Measurements from ENCODE around the gene PTGER1. TPM values are rescaled to one million over a fixed set of nuclear protein-coding genes. Genes with fewer than 3 reads are reported as not detected.
A peak's percentile ranks its signal among the peaks of the same experiment; 100 is the strongest.
"Not testable (repeated sequence)": the region's sequence is repeated elsewhere in the genome, so short reads cannot be mapped to it uniquely, and the experiment has no call there.

Gene PTGER1
- total and polyA plus RNA-seq, 12 donors = 1.9 to 31.1 (median 4.5) TPM; not detected in 1

DNA sequence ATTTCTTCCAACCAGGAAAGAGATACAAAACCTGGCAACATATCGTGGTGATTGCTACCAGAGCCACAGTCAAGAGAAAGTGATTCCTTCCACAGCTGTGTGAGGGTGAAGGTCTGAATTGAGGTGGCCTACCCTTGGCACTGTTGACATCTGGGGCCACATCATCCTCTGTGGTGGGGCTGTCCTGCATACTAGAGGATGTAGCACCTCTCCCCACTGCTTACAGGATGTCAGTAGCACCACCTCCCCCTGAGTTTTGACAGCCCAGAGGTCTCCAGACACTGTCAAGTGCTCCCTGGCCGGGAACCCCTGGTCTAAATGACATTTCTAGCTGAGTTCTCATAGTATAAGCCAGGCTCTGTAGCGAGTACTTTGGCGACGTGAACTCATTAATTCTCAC, 15.5 kb downstream of the PTGER1 start:
- 62 to 83% (median 79%) methylated on average over 4 to 5 of the region's 5 CpGs for WGBS, 4 donors

DNA sequence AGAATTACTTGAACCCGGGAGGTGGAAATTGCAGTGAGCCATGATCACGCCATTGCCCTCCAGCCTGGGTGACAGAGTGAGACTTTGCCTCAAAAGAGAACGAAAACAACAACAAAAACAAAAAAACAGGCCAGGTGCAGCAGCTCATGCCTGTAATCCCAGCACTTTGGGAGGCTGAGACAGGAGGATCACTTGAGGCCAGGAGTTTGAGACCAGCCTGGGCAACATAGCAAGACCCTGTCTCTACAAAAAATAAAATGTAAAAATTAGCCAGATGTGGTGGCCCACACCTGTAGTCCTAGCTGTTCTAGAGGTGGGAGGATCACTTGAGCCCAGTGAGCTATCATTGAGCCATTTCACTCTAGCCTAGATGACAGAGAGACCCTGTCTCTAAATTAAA, 22.9 kb downstream of the PTGER1 start:
- H3K4me3 ChIP-seq; H3K27ac ChIP-seq; H3K27me3 ChIP-seq; H3K4me1 ChIP-seq (replicated peaks in 1 of 2); intact Hi-C loops (cut with DNase I); H3K9me3 ChIP-seq (replicated peaks in 1 of 3); DNase-seq: not testable (repeated sequence)
- WGBS, 4 donors = 96 to 100% (median 97%) methylated on average over 3 of the region's 3 CpGs
- H3K36me3 ChIP-seq (replicated peaks in 1 of 2) = peaks cover 0 to 81% of the 10 kb centered on the region in 2 donors

More for the DNA sequence above, 15.5 kb downstream of the PTGER1 start:
- Histone ChIP-seq H3K36me3 (replicated peaks in 1 of 2) (peaks cover 0 to 59% of the 10 kb centered on the region in 2 donors), H3K4me3 (no peak overlapping the region), H3K4me1 (replicated peaks in 1 of 2) (no peaks in the 10 kb centered on the region), H3K27ac (no peak overlapping the region), H3K9me3 (replicated peaks in 1 of 3) (no peaks in the 10 kb centered on the region), H3K27me3 (no peaks in the 10 kb centered on the region)
- no peak for DNase-seq
- intact Hi-C loops (cut with DNase I) = no loop called here
- TF ChIP-seq POLR2A (IDR thresholded peaks at IDR 0.05) = no peak
- TF ChIP-seq, protein P1, sequence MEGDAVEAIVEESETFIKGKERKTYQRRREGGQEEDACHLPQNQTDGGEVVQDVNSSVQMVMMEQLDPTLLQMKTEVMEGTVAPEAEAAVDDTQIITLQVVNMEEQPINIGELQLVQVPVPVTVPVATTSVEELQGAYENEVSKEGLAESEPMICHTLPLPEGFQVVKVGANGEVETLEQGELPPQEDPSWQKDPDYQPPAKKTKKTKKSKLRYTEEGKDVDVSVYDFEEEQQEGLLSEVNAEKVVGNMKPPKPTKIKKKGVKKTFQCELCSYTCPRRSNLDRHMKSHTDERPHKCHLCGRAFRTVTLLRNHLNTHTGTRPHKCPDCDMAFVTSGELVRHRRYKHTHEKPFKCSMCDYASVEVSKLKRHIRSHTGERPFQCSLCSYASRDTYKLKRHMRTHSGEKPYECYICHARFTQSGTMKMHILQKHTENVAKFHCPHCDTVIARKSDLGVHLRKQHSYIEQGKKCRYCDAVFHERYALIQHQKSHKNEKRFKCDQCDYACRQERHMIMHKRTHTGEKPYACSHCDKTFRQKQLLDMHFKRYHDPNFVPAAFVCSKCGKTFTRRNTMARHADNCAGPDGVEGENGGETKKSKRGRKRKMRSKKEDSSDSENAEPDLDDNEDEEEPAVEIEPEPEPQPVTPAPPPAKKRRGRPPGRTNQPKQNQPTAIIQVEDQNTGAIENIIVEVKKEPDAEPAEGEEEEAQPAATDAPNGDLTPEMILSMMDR (IDR thresholded peaks at IDR 0.05) = no peak

DNA sequence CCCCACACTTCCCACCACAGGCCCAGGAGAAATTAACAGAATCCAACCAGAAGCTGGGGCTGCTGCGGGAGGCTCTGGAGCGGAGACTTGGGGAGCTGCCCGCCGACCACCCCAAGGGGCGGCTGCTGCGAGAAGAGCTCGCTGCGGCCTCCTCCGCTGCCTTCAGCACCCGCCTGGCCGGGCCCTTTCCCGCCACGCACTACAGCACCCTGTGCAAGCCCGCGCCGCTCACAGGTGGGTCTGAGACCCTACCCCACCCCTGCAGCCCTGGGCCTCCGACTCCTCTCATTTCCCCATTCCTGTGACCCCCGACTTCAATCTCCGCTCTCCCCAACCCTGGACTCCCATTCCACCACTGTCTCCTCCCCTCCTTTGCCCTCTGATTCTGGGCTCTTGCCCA, 24.3 kb downstream of the PTGER1 start:
- H3K36me3 ChIP-seq (replicated peaks in 1 of 2) = peaks cover 0 to 92% of the 10 kb centered on the region in 2 donors
- intact Hi-C loops (cut with DNase I) = no loop called here
- TF ChIP-seq, protein P1 (IDR thresholded peaks at IDR 0.05) = no peak
- TF ChIP-seq POLR2A (IDR thresholded peaks at IDR 0.05) = no peak
- no peak overlapping the region for H3K27ac ChIP-seq
- 96 to 99% (median 98%) methylated on average over 3 to 19 of the region's 19 CpGs for WGBS, 4 donors
- DNase-seq = no peak
- H3K4me1 ChIP-seq (replicated peaks in 1 of 2) = no peaks in the 10 kb centered on the region
- H3K4me3 ChIP-seq = no peak overlapping the region
- H3K9me3 ChIP-seq (replicated peaks in 1 of 3) = no peaks in the 10 kb centered on the region
- H3K27me3 ChIP-seq = no peaks in the 10 kb centered on the region

DNA sequence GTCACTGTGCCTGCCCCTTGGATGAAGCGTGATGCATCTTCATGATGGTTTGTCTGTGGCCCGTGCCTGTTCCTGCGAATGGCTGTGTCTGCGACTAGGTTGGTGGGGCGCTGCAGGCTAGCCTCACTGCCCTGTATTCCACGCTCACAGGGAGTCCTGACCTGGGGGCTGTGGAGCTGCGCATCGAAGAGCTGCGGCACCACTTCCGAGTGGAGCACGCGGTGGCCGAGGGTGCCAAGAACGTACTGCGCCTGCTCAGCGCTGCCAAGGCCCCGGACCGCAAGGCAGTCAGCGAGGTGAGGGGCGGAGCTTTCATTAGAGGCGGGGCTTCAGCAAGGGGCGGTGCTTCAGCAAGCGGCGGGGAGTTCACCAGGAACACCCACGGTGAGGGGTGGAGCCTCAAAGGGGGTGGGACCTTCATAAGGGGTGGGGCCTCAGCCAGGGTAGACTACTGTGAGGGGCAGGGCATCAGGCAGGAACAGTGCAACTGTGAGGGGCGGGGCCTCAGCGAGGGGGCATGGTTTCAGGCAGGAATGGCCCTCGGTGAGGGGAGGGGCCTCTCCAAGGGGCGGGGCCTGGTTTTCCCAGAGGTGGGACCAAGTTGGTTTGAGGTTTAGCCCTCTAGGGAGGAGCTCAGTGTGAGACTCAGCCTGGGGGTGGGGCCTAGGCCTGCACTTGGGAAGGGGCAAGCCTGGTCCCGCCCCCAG, 24.8 kb downstream of the PTGER1 start:
- no peak overlapping the region for H3K27ac ChIP-seq
- no peaks in the 10 kb centered on the region for H3K4me1 ChIP-seq (replicated peaks in 1 of 2)
- H3K27me3 ChIP-seq = no peaks in the 10 kb centered on the region
- H3K36me3 ChIP-seq (replicated peaks in 1 of 2) = peaks cover 0 to 95% of the 10 kb centered on the region in 2 donors
- no peaks in the 10 kb centered on the region for H3K9me3 ChIP-seq (replicated peaks in 1 of 3)
- H3K4me3 ChIP-seq = no peak overlapping the region
- intact Hi-C loops (cut with DNase I) = no loop called here
- TF ChIP-seq, protein P1 (IDR thresholded peaks at IDR 0.05) = no peak
- TF ChIP-seq POLR2A (IDR thresholded peaks at IDR 0.05) = no peak
- WGBS, 4 donors = 78 to 88% (median 85%) methylated on average over 21 to 30 of the region's 30 CpGs
- peak in 3 of 7 donors; percentile 33 to 55 (median 47) for DNase-seq

DNA sequence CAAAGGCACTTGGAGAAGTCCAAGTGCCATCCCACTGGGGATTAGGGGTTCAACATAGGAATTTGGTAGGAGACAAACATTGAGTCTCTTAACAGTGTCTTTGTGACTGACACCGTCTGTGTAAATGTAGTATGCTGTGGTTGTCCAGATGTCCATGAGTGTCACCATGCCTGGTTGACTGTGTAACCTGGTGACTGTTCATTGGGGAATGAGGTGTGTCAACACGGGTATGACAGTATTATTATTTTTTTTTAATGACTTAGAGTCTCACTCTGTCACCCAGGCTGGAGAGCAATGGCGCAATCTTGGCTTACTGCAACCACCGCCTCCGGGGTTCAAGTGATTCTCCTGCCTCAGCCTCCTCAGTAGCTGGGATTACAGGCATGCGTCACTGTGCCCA, 25.8 kb downstream of the PTGER1 start:
- Histone ChIP-seq H3K36me3 (replicated peaks in 1 of 2) (peaks cover 0 to 96% of the 10 kb centered on the region in 2 donors), H3K4me1 (replicated peaks in 1 of 2) (no peaks in the 10 kb centered on the region), H3K27me3 (no peaks in the 10 kb centered on the region), H3K4me3 (no peak overlapping the region), H3K9me3 (replicated peaks in 1 of 3) (no peaks in the 10 kb centered on the region), H3K27ac (no peak overlapping the region)
- WGBS, 4 donors = 87 to 92% (median 90%) methylated on average over 6 of the region's 6 CpGs
- DNase-seq = no peak
- TF ChIP-seq, protein P1 (IDR thresholded peaks at IDR 0.05) = no peak
- TF ChIP-seq POLR2A (IDR thresholded peaks at IDR 0.05) = no peak
- intact Hi-C loops (cut with DNase I) = no loop called here

Measured in adrenal gland (tissue), 12 donors.